GM12865 (cell line): ENCODE measurements around the gene ELMO3.
A peak's percentile ranks its signal among the peaks of the same experiment; 100 is the strongest.

Source experiments
- DNase-seq: peaks from one replicate; pipeline ENCODE4 v3.0.0; 2010; ENCODE audit warnings: low read depth
- H3K4me3 ChIP-seq: 2 replicates; pipeline ENCODE4 v1.5.1; 2011; ENCODE audit warnings: mild to moderate bottlenecking, low read depth, low read length, control low read depth
- CTCF ChIP-seq: IDR thresholded peaks from 2 replicates; pipeline ENCODE4 v1.5.1; 2011; ENCODE audit warnings: low read length, control low read depth, low read depth, inconsistent platforms; ENCODE audit not compliant: insufficient read depth; ENCODE audit errors: missing control alignments

ELMO3 gene

DNA sequence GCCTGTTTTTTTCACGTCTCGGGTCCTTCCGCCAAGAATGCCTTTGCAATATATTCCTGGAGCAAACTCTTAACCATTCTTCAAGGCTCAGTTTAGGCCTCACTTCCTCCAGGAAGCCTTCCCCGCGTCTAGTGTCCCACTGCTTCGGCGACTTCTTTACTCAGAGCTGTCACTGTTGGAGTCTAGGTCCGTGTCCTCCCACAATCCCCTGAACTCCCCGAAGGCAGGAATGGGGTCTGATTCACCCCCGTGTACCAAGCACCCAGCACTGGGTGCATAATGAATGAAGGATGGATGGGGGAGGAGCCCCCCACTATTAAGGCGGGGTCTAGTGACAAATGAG, 15.7 kb upstream of the ELMO3 start:
- H3K4me3 ChIP-seq = peak overlapping the region; percentile 75
- no peak for DNase-seq
- TF ChIP-seq CTCF = no peak

- DNase-seq = peak; percentile 97
- peak within 1 kb of the TSS; percentile 75 for H3K4me3 ChIP-seq
- no peak for TF ChIP-seq CTCF
Observed at GRCh38 chr16:67183627-67184452, 15.1 kb upstream of the ELMO3 start, which contains the start of gene MATCAP1. TSS of gene MATCAP1 (minus strand) at chr16:67183963. CDS start at chr16:67180610, 3,353 bp downstream.

GRCh38 chr16:67184453-67184994, 14.4 kb upstream of the ELMO3 start:
- peak overlapping the region; percentile 75 for H3K4me3 ChIP-seq
- no peak for TF ChIP-seq CTCF
- DNase-seq = no peak

DNA sequence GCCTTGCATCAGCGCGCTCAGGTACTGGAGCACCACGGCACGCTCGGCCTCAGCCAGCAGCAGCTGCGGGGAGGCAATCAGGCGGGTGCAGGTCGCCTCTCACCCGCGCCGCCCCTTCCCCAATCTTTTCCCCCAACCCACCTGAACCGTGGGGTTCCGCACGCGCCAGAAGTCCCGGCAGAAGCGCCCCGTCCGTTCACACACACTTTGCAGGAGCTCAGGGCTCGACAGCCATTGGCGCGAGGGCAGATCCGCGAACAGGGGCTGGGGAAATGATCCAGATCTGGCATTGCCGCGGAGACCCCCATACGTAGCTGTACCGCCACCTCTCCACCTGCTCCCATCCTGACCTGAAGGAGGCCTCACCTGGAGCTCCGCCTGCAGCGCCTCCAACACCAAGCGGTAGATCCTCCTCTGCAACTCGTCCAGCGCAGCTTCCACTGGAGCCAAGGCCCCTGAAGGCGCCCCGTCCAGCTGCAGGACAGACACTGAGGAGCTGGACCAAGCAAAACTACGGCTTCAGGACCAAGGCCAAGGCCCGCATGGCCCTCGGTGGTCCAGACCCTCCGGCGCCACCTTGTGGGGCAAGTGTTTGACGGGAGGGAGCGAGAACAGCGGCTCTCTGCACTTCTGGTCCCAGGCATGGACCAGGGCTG, 13.8 kb upstream of the ELMO3 start:
- peak; percentile 86 for TF ChIP-seq CTCF
- peak; percentile 86 for DNase-seq
- no peak overlapping the region for H3K4me3 ChIP-seq

GRCh38 chr16:67185651-67186134, 13.2 kb upstream of the ELMO3 start:
- no peak overlapping the region for H3K4me3 ChIP-seq
- TF ChIP-seq CTCF = no peak
- DNase-seq = no peak

GRCh38 chr16:67186550-67186950, 12.4 kb upstream of the ELMO3 start:
- H3K4me3 ChIP-seq = no peak overlapping the region
- TF ChIP-seq CTCF = no peak
- DNase-seq = no peak
